HEK293 (cell line): ENCODE measurements around the gene HNRNPC.
A peak's percentile ranks its signal among the peaks of the same experiment; 100 is the strongest.

ENCODE experiments used
- CTCF ChIA-PET: fragments of 350-600 bp; formaldehyde crosslinking; extraction: SDS; loops from one replicate; lab custom pipeline; 2021; ENCODE audit warnings: antibody characterized with exemption; lab: Yijun Ruan, JAX
- POLR2A ChIA-PET: fragments of 300-600 bp; formaldehyde crosslinking; extraction: SDS; loops from one replicate; lab custom pipeline; 2020; ENCODE audit warnings: antibody characterized with exemption, inconsistent platforms; lab: Yijun Ruan, JAX
- H3K27ac ChIP-seq: fragments of 200-500 bp; sonication (Bioruptor generic); 2 replicates; pipeline ENCODE4 v1.5.1; 2014; ENCODE audit warnings: low read depth, low read length, control low read depth, inconsistent platforms; ENCODE audit errors: extremely low read depth
- H3K36me3 ChIP-seq, 2 experiments: fragments of 200-500 bp in 1 of 2; sonication (Bioruptor generic) in 1 of 2; 1 replicate in 1 of 2; 2 replicates in 1 of 2; pipeline ENCODE4 v1.5.1; 2014 to 2017; ENCODE audit warnings: inconsistent platforms in 2 of 2, low read length in 2 of 2; ENCODE audit not compliant: control insufficient read depth in 2 of 2, insufficient read depth in 1 of 2
- H3K4me1 ChIP-seq: fragments of 200-500 bp; sonication (Bioruptor generic); 2 replicates; pipeline ENCODE4 v1.5.1; 2014; ENCODE audit warnings: mild to moderate bottlenecking, low read length, inconsistent platforms; ENCODE audit not compliant: control insufficient read depth, insufficient read depth
- H3K4me3 ChIP-seq: 2 replicates; pipeline ENCODE4 v1.5.1; 2011; ENCODE audit warnings: low read depth, mild to moderate bottlenecking, control low read depth, low read length, moderate library complexity
- H3K9me3 ChIP-seq: fragments of 200-500 bp; sonication (Bioruptor generic); 2 replicates; pipeline ENCODE4 v1.5.1; 2014; ENCODE audit warnings: low read depth, low read length, inconsistent platforms; ENCODE audit not compliant: control insufficient read depth, insufficient read depth
- CTCF ChIP-seq: fragments of 450-650 bp; formaldehyde crosslinking; IDR thresholded peaks from 2 replicates; pipeline ENCODE4 v1.5.1; 2016; ENCODE audit warnings: missing biosample characterization, missing genetic modification characterization
- GFI1B ChIP-seq: fragments of 450-650 bp; formaldehyde crosslinking; IDR thresholded peaks from 2 replicates; pipeline ENCODE4 v1.5.1; 2016; ENCODE audit warnings: missing biosample characterization, missing genetic modification characterization
- HIC1 ChIP-seq: fragments of 450-650 bp; formaldehyde crosslinking; IDR thresholded peaks from 2 replicates; pipeline ENCODE4 v1.5.1; 2016; ENCODE audit warnings: missing biosample characterization, missing genetic modification characterization
- KLF10 ChIP-seq: fragments of 450-650 bp; IDR thresholded peaks from 2 replicates; pipeline ENCODE4 v1.5.1; 2018; ENCODE audit warnings: missing biosample characterization, mild to moderate bottlenecking, missing genetic modification characterization
- PRDM10 ChIP-seq: fragments of 450-650 bp; formaldehyde crosslinking; IDR thresholded peaks from 2 replicates; pipeline ENCODE4 v1.5.1; 2016; ENCODE audit warnings: missing biosample characterization, missing genetic modification characterization
- PRDM6 ChIP-seq: fragments of 450-650 bp; formaldehyde crosslinking; IDR thresholded peaks from 2 replicates; pipeline ENCODE4 v1.5.1; 2017; ENCODE audit warnings: missing biosample characterization, missing genetic modification characterization
- RBAK ChIP-seq: fragments of 450-650 bp; formaldehyde crosslinking; IDR thresholded peaks from 2 replicates; pipeline ENCODE4 v1.5.1; 2016; ENCODE audit warnings: missing biosample characterization, missing genetic modification characterization
- ZEB2 ChIP-seq: fragments of 450-650 bp; formaldehyde crosslinking; IDR thresholded peaks from 2 replicates; pipeline ENCODE4 v1.5.1; 2016; ENCODE audit warnings: missing biosample characterization, missing genetic modification characterization
- ZIC2 ChIP-seq: fragments of 450-650 bp; formaldehyde crosslinking; IDR thresholded peaks from 2 replicates; pipeline ENCODE4 v1.5.1; 2016; ENCODE audit warnings: missing biosample characterization, missing genetic modification characterization
- ZNF114 ChIP-seq: fragments of 450-650 bp; formaldehyde crosslinking; IDR thresholded peaks from 2 replicates; pipeline ENCODE4 v1.5.0; 2017; ENCODE audit warnings: missing biosample characterization, missing genetic modification characterization
- ZNF140 ChIP-seq: fragments of 450-650 bp; formaldehyde crosslinking; IDR thresholded peaks from 2 replicates; pipeline ENCODE4 v1.5.1; 2016; ENCODE audit warnings: missing biosample characterization, missing genetic modification characterization
- ZNF169 ChIP-seq: fragments of 450-650 bp; formaldehyde crosslinking; IDR thresholded peaks from 2 replicates; pipeline ENCODE4 v1.5.1; 2016; ENCODE audit warnings: missing biosample characterization, missing genetic modification characterization
- ZNF175 ChIP-seq: fragments of 450-650 bp; formaldehyde crosslinking; IDR thresholded peaks from 2 replicates; pipeline ENCODE4 v1.5.1; 2016; ENCODE audit warnings: missing biosample characterization, missing genetic modification characterization
- ZNF211 ChIP-seq: fragments of 450-650 bp; formaldehyde crosslinking; IDR thresholded peaks from 2 replicates; pipeline ENCODE4 v1.5.1; 2016; ENCODE audit warnings: low read depth, missing biosample characterization, missing genetic modification characterization
- ZNF221 ChIP-seq: fragments of 450-650 bp; formaldehyde crosslinking; IDR thresholded peaks from 2 replicates; pipeline ENCODE4 v1.5.1; 2017; ENCODE audit warnings: missing biosample characterization, missing genetic modification characterization, borderline replicate concordance
- ZNF223 ChIP-seq: fragments of 450-650 bp; formaldehyde crosslinking; IDR thresholded peaks from 2 replicates; pipeline ENCODE4 v1.5.1; 2016; ENCODE audit warnings: missing biosample characterization, missing genetic modification characterization
- ZNF324 ChIP-seq: fragments of 450-650 bp; formaldehyde crosslinking; IDR thresholded peaks from 2 replicates; pipeline ENCODE4 v1.5.1; 2016; ENCODE audit warnings: missing biosample characterization, missing genetic modification characterization
- ZNF366 ChIP-seq: fragments of 450-650 bp; formaldehyde crosslinking; conservative IDR thresholded peaks from 2 replicates; pipeline ENCODE4 v1.5.1; 2016; ENCODE audit warnings: missing biosample characterization, missing genetic modification characterization
- ZNF394 ChIP-seq: fragments of 450-650 bp; formaldehyde crosslinking; IDR thresholded peaks from 2 replicates; pipeline ENCODE4 v1.5.1; 2016; ENCODE audit warnings: missing biosample characterization, missing genetic modification characterization, mild to moderate bottlenecking, moderate library complexity, borderline replicate concordance
- ZNF544 ChIP-seq: fragments of 450-650 bp; formaldehyde crosslinking; IDR thresholded peaks from 2 replicates; pipeline ENCODE4 v1.5.0; 2017; ENCODE audit warnings: missing biosample characterization, missing genetic modification characterization
- ZNF548 ChIP-seq: fragments of 450-650 bp; formaldehyde crosslinking; IDR thresholded peaks from 2 replicates; pipeline ENCODE4 v1.5.1; 2016; ENCODE audit warnings: missing biosample characterization, missing genetic modification characterization
- ZNF571 ChIP-seq: fragments of 450-650 bp; formaldehyde crosslinking; IDR thresholded peaks from 2 replicates; pipeline ENCODE4 v1.5.0; 2017; ENCODE audit warnings: missing biosample characterization, missing genetic modification characterization
- ZNF600 ChIP-seq: fragments of 450-650 bp; formaldehyde crosslinking; IDR thresholded peaks from 2 replicates; pipeline ENCODE4 v1.5.1; 2016; ENCODE audit warnings: missing biosample characterization, missing genetic modification characterization
- ZNF704 ChIP-seq: fragments of 450-650 bp; formaldehyde crosslinking; IDR thresholded peaks from 2 replicates; pipeline ENCODE4 v1.5.1; 2016; ENCODE audit warnings: missing biosample characterization, missing genetic modification characterization
- ZSCAN30 ChIP-seq: fragments of 450-650 bp; IDR thresholded peaks from 2 replicates; pipeline ENCODE4 v1.5.1; 2018; ENCODE audit warnings: missing biosample characterization, mild to moderate bottlenecking, missing genetic modification characterization, moderate library complexity

HNRNPC gene

GRCh38 chr14:21219561-21220111, 49.6 kb downstream of the HNRNPC start:
- ChIA-PET POLR2A (no interaction called here), CTCF (interaction anchor here (1.2 kb wide), 1 partner anchor 37 kb away, joined by 3 read pairs; no protein-coding TSS in a partner anchor)
- H3K4me3 ChIP-seq, result no peak overlapping the region
- TF ChIP-seq PRDM10 (tag by site-specific recombination) (no peak), ZNF544 (tag by site-specific recombination) (no peak), ZNF114 (no peak), ZNF571 (tag by site-specific recombination) (no peak), ZNF704 (tag by site-specific recombination) (no peak), ZNF211 (tag by site-specific recombination) (no peak), ZNF175 (tag by site-specific recombination) (no peak), ZNF366 (tag by site-specific recombination) (no peak), ZIC2 (no peak), ZSCAN30 (tag by site-specific recombination) (no peak), ZNF548 (tag by site-specific recombination) (no peak), ZEB2 (tag by site-specific recombination) (no peak), ZNF221 (tag by site-specific recombination) (no peak), ZNF394 (tag by site-specific recombination) (0 out of 2 replicates have a peak, but pooled peaks have one; percentile 20), ZNF169 (tag by site-specific recombination) (no peak), GFI1B (tag by site-specific recombination) (no peak), ZNF600 (tag by site-specific recombination) (peak; percentile 54), HIC1 (tag by site-specific recombination) (no peak)
- peaks cover 82 to 95% of the 10 kb centered on the region in 2 experiments for H3K36me3 ChIP-seq
- no peaks in the 10 kb centered on the region for H3K9me3 ChIP-seq
- no peak overlapping the region for H3K27ac ChIP-seq
- H3K4me1 ChIP-seq, result no peaks in the 10 kb centered on the region

- Histone ChIP-seq H3K4me1 (no peaks in the 10 kb centered on the region), H3K4me3 (no peak overlapping the region), H3K9me3 (no peaks in the 10 kb centered on the region), H3K27ac (no peak overlapping the region), H3K36me3 (peaks cover 82 to 95% of the 10 kb centered on the region in 2 experiments)
- CTCF ChIA-PET, result no interaction called here
- POLR2A ChIA-PET, result no interaction called here
- TF ChIP-seq ZNF223 (no peak), PRDM6 (no peak), KLF10 (tag by site-specific recombination) (no peak), ZNF211 (tag by site-specific recombination) (no peak), RBAK (tag by site-specific recombination) (no peak), ZNF140 (tag by site-specific recombination) (no peak), ZNF548 (tag by site-specific recombination) (no peak), ZNF324 (tag by site-specific recombination) (no peak), CTCF (no peak)
These were observed 50.1 kb downstream of the HNRNPC start for GRCh38 chr14:21219120-21219519.
